Measurements from ENCODE around the gene ELOVL7.

GRCh38 chr5:60846298-60846697 is 2.2 kb upstream of the ELOVL7 start:
- TF ChIP-seq CTCF (conservative IDR thresholded peaks at IDR 0.05 in 1 of 2, IDR thresholded peaks at IDR 0.05 in 1 of 2; ENCODE audit: low read depth in 1 of 2, low read length in 2 of 2) (no peak), EZH2 (IDR thresholded peaks at IDR 0.05; ENCODE audit: low read length, missing control alignments) (no peak)

Data from fibroblast of lung (primary cell).